Body of pancreas (tissue), 4 donors: Measurements from ENCODE around the gene IGF2BP2. TPM values are rescaled to one million over a fixed set of nuclear protein-coding genes. Genes with fewer than 3 reads are reported as not detected.
"Not testable (repeated sequence)": the region's sequence is repeated elsewhere in the genome, so short reads cannot be mapped to it uniquely, and the experiment has no call there.

Source experiments
- ATAC-seq: fragments of 150-250 bp; one replicate; pipeline ENCODE4 v1.9.1; 2016
- DNase-seq, 4 donors: peaks; one replicate each; pipeline ENCODE4 v3.0.0-alpha.2; 2019
- H3K27ac ChIP-seq, 4 donors: fragments of 200-600 bp; sonication (generic); 1 replicate in 3 of 4; 2 replicates in 1 of 4; pipeline versions ENCODE4 v1.5.1 to v1.6.1; 2016 to 2019; ENCODE audit warnings: mild to moderate bottlenecking in 1 of 4, mixed read lengths in 1 of 4, moderate library complexity in 1 of 4
- H3K27me3 ChIP-seq, 2 donors: fragments of 200-600 bp; sonication (generic); one replicate each; pipeline ENCODE4 v1.6.0; 2016; ENCODE audit warnings: mild to moderate bottlenecking in 1 of 2
- H3K36me3 ChIP-seq, 2 donors: fragments of 200-600 bp; sonication (generic); replicated peaks in 1 of 2; 2 replicates each; pipeline ENCODE4 v1.5.1; 2016; ENCODE audit warnings: low read depth in 2 of 2; ENCODE audit not compliant: insufficient read depth in 1 of 2
- H3K4me1 ChIP-seq: fragments of 200-600 bp; sonication (generic); one replicate; pipeline ENCODE4 v1.6.0; 2016
- H3K4me3 ChIP-seq, 2 donors: fragments of 200-600 bp; sonication (generic); 1 replicate in 1 of 2; 2 replicates in 1 of 2; pipeline ENCODE4 v1.5.1; 2016 to 2019
- H3K9me3 ChIP-seq, 3 donors: fragments of 200-600 bp; sonication (generic); 1 replicate in 2 of 3; 2 replicates in 1 of 3; pipeline ENCODE4 v1.5.1; 2016
- CTCF ChIP-seq, 7 experiments: fragments of 450-650 bp in 4 of 7; fragments of 200-600 bp in 3 of 7; sonication (generic) in 3 of 7; IDR thresholded peaks; one replicate each; pipeline ENCODE4 v1.5.1; 2016 to 2019; ENCODE audit warnings: antibody characterized with exemption in 7 of 7
- POLR2A ChIP-seq, 3 donors: fragments of 450-650 bp; IDR thresholded peaks; one replicate each; pipeline ENCODE4 v1.6.1; 2016; ENCODE audit warnings: antibody characterized with exemption in 3 of 3, mild to moderate bottlenecking in 2 of 3
- WGBS, 2 donors: methylation state at CpG; one replicate each; pipeline ENCODE4 v1.1.5; 2017; 5-methylcytosine and 5-hydroxymethylcytosine counted together
- intact Hi-C: fragments of 100-400 bp; cut with DNase I; formaldehyde crosslinking; loops from one replicate; pipeline ENCODE4 v1.15.1; 2023
- total RNA-seq, 2 donors: library from RNA; depleted of rRNA; stranded (reverse); fragments of >200 nt; gene quantifications; one replicate each; pipeline ENCODE4 v1.1.0, GENCODE V29; 2016

The IGF2BP2 gene
- total RNA-seq, 2 donors from 2014 or later, result 19.4 to 25.2 TPM

DNA sequence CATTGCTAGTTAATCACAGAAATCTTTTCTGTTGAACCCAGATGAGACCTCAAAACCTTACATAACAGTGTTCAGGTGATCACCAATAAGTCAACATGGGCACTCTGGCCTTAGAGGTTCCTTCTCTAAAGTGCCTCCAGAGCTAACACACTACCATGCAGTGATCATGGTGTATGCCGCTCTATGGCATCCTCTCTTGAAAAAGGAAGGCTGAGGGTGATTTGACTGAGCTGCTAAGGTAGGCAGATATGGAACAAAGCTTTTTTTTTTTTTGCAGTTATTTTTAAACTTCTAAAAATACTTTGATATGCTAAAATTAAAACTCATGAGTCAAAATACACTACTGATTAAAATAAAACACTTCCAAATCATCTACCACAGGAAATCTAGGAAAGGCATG lies 46.0 kb downstream of the IGF2BP2 start:
- intact Hi-C loops, result no loop called here
- TF ChIP-seq POLR2A (IDR thresholded peaks at IDR 0.05) (no peak), CTCF (IDR thresholded peaks at IDR 0.05) (no peak)
- Histone ChIP-seq H3K4me1 (no peaks in the 10 kb centered on the region), H3K4me3 (no peak overlapping the region), H3K36me3 (no peaks in the 10 kb centered on the region), H3K27ac (no peak overlapping the region), H3K27me3 (no peaks in the 10 kb centered on the region), H3K9me3 (no peaks in the 10 kb centered on the region)
- DNase-seq (no peak), ATAC-seq (no peak)
- 86 to 100% methylated on average over 1 of the region's 1 CpG for WGBS, 2 donors

- H3K27me3 ChIP-seq, result no peaks in the 10 kb centered on the region
- no peak for TF ChIP-seq POLR2A (IDR thresholded peaks at IDR 0.05)
- no peak for TF ChIP-seq CTCF (IDR thresholded peaks at IDR 0.05)
- DNase-seq (no peak), ATAC-seq (no peak)
- H3K36me3 ChIP-seq, result no peaks in the 10 kb centered on the region
- H3K4me3 ChIP-seq, result no peak overlapping the region
- WGBS, 2 donors, result 88 to 90% methylated on average over 4 of the region's 4 CpGs
- no peak overlapping the region for H3K27ac ChIP-seq
- no peaks in the 10 kb centered on the region for H3K9me3 ChIP-seq
- intact Hi-C loops, result no loop called here
- H3K4me1 ChIP-seq, result no peaks in the 10 kb centered on the region
Observed at GRCh38 chr3:185778094-185778493, 46.7 kb downstream of the IGF2BP2 start.

DNA sequence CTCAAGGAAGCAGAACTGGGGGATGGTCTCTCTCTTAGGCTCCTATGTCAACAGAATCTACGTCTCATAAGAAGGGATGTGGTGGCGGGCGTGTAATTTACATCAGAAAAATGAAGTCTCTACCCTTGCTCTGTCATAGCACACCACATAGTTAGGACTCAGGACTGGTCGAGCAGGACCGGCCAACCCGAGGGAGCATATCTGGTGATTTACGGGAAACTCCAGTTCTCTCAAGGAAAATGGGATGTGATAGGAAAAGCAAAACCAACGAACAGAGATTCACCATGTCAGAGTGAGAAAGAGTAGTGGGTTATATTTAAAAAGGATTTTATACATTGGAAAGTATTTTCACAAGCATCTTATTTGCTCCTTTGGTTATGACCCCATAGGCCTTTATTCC lies 54.7 kb downstream of the IGF2BP2 start:
- WGBS, 2 donors, result 73 to 87% methylated on average over 8 of the region's 8 CpGs
- no peak for DNase-seq
- Histone ChIP-seq H3K27me3 (no peaks in the 10 kb centered on the region), H3K9me3 (no peaks in the 10 kb centered on the region), H3K4me3 (no peak overlapping the region), H3K4me1 (peaks cover 2% of the 10 kb centered on the region), H3K27ac (no peak overlapping the region), H3K36me3 (no peaks in the 10 kb centered on the region)
- intact Hi-C loops, result no loop called here
- no peak for ATAC-seq
- no peak for TF ChIP-seq POLR2A (IDR thresholded peaks at IDR 0.05)
- TF ChIP-seq CTCF (IDR thresholded peaks at IDR 0.05), result no peak

- peaks cover 12% of the 10 kb centered on the region for H3K4me1 ChIP-seq
- intact Hi-C loops, result loop anchor here (10.0 kb wide), 1 partner anchor 84 kb away; no protein-coding TSS in a partner anchor
- ATAC-seq (peak; percentile 53), DNase-seq (peak; percentile 68 to 78 (median 72))
- peak; percentile 51 to 81 (median 78) for TF ChIP-seq CTCF (IDR thresholded peaks at IDR 0.05)
- not testable (repeated sequence) for H3K27me3 ChIP-seq, H3K36me3 ChIP-seq, H3K4me3 ChIP-seq, H3K27ac ChIP-seq, H3K9me3 ChIP-seq
- WGBS, 2 donors, result 36 to 37% methylated on average over 4 of the region's 4 CpGs
Observed at GRCh38 chr3:185768578-185768982, 56.3 kb downstream of the IGF2BP2 start.

- H3K36me3 ChIP-seq, result no peaks in the 10 kb centered on the region
- no peak for ATAC-seq
- H3K4me1 ChIP-seq, result peaks cover 12% of the 10 kb centered on the region
Observed at GRCh38 chr3:185767002-185767688, 57.7 kb downstream of the IGF2BP2 start.

More at GRCh38 chr3:185767002-185767688, 57.7 kb downstream of the IGF2BP2 start:
- Histone ChIP-seq H3K27me3 (no peaks in the 10 kb centered on the region), H3K4me3 (no peak overlapping the region), H3K27ac (no peak overlapping the region), H3K9me3 (no peaks in the 10 kb centered on the region)
- DNase-seq, result no peak
- intact Hi-C loops, result loop anchor here (10.0 kb wide), 1 partner anchor 82 kb away; no protein-coding TSS in a partner anchor
- WGBS, 2 donors, result 41 to 55% methylated on average over 3 of the region's 3 CpGs
- TF ChIP-seq CTCF (IDR thresholded peaks at IDR 0.05) (no peak), POLR2A (IDR thresholded peaks at IDR 0.05) (no peak)
